Type B pancreatic cell (in vitro differentiated cells): ENCODE results near the gene GNL2. TPM values are rescaled to one million over a fixed set of nuclear protein-coding genes. Genes with fewer than 3 reads are reported as not detected.
A peak's percentile ranks its signal among the peaks of the same experiment; 100 is the strongest.
"Not testable (repeated sequence)": the region's sequence is repeated elsewhere in the genome, so short reads cannot be mapped to it uniquely, and the experiment has no call there.

Experiments used
- DNase-seq: peaks from one replicate; pipeline ENCODE4 v3.0.0; 2021; ENCODE audit warnings: mixed read lengths; ENCODE audit not compliant: unreplicated experiment; ENCODE audit errors: extremely low spot score
- H3K27ac Mint-ChIP-seq: 2 replicates; pipeline ENCODE4 v1.8.0; 2021; ENCODE audit warnings: mild to moderate bottlenecking, mixed read lengths
- H3K27me3 Mint-ChIP-seq: 2 replicates; pipeline ENCODE4 v1.8.0; 2021; ENCODE audit warnings: mixed read lengths
- H3K36me3 Mint-ChIP-seq: 2 replicates; pipeline ENCODE4 v1.8.0; 2021; ENCODE audit warnings: mixed read lengths
- H3K4me1 Mint-ChIP-seq: one replicate; pipeline ENCODE4 v1.8.0; 2021; ENCODE audit warnings: mixed read lengths; ENCODE audit not compliant: unreplicated experiment
- H3K4me3 Mint-ChIP-seq: 2 replicates; pipeline ENCODE4 v1.8.0; 2021; ENCODE audit warnings: mild to moderate bottlenecking, mixed read lengths
- H3K9me3 Mint-ChIP-seq: 2 replicates; pipeline ENCODE4 v1.8.0; 2021; ENCODE audit warnings: mixed read lengths
- total RNA-seq: library from RNA; stranded (reverse); gene quantifications from 2 replicates; pipeline ENCODE4 v1.2.1, GENCODE V29; 2021; ENCODE audit warnings: low replicate concordance
- TF ChIP-seq, protein P1 (sequence below): fragments of 200-600 bp; sonication (generic); conservative IDR thresholded peaks from 2 replicates; pipeline ENCODE4 v1.5.0; 2021; ENCODE audit warnings: antibody characterized with exemption, mild to moderate bottlenecking

Gene GNL2
- total RNA-seq, 1 donor from 2014 or later: 55.1 TPM

DNA sequence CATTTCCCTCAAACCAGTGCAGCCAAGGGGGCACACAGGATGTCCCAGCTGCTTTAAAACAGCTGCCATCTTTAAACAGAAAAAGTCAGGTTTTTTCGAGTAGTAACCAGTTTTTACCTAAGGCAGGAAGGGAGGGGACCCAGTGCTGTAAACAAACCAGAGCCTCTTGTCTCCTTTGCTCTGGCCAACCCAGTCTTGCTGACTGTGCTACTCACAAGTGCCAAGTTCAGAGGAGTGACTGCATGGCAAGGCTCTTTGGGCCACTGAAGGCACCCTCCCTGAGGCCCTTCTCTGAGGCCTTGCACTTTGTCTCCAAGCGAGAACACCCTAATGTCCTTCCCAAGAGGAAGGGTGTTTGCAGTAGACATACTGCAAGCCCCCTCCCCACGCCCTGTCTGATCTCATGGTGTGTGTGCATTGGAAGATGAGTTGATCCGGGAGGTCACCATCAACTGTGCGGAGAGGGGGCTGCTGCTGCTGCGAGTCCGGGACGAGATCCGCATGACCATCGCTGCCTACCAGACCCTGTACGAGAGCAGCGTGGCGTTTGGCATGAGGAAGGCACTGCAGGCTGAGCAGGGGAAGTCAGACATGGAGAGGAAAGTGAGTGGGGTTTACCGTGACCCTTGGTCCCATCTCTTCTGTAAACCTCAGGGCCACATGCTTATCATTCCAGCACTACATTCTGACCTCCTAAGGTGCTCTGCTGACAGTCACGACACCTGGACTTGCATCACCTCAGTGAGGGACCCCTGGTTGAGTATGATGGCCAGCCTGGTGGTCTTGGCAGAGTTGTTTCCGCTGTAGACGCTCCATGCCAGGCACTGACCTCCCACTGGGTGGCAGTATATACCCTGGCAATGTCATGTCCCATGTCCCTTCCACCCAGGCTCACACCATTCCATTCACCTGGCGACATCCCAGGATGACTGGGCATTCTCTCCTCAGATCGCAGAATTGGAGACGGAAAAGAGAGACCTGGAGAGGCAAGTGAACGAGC lies 34.3 kb downstream of the GNL2 start:
- no peak overlapping the region for H3K27ac Mint-ChIP-seq
- no peak for DNase-seq
- H3K4me1 Mint-ChIP-seq: peaks cover 17% of the 10 kb centered on the region
- H3K9me3 Mint-ChIP-seq: no peaks in the 10 kb centered on the region
- no peaks in the 10 kb centered on the region for H3K27me3 Mint-ChIP-seq
- H3K36me3 Mint-ChIP-seq: peaks cover 4% of the 10 kb centered on the region
- TF ChIP-seq, protein P1, sequence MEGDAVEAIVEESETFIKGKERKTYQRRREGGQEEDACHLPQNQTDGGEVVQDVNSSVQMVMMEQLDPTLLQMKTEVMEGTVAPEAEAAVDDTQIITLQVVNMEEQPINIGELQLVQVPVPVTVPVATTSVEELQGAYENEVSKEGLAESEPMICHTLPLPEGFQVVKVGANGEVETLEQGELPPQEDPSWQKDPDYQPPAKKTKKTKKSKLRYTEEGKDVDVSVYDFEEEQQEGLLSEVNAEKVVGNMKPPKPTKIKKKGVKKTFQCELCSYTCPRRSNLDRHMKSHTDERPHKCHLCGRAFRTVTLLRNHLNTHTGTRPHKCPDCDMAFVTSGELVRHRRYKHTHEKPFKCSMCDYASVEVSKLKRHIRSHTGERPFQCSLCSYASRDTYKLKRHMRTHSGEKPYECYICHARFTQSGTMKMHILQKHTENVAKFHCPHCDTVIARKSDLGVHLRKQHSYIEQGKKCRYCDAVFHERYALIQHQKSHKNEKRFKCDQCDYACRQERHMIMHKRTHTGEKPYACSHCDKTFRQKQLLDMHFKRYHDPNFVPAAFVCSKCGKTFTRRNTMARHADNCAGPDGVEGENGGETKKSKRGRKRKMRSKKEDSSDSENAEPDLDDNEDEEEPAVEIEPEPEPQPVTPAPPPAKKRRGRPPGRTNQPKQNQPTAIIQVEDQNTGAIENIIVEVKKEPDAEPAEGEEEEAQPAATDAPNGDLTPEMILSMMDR: peak; percentile 67
- H3K4me3 Mint-ChIP-seq: no peak overlapping the region

DNA sequence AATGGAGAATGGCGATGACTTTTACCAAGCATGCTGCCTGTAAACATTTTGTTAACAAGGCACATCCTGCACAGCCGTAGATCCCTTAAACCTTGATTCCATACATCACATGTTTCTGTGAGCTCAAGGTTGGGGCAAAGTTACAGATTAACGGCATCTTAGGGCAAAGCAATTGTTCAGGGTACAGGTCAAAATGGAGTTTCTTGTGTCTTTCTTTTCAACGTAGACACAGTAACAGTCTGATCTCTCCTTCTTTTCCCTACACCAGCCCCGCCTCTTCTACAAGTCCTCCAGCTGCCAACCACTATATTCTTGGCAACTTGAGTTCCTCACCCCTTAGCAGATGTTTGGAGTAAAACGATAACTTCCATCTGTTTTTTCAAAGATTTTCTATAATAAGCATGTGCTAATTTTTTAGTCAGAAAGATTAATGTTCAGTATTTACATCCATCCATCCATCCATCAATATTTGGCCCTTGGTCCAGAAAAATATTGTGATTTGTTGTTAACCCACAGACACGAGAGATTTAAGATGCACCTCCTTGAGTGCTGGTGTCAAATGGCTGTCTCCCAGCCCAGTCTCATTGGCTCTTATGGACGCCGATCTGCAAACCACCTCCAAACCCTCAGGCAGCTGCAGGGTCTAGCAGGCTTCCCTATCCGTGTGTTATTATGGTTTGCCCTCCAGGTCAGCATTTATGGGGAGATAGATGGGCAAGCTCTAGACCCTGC lies 35.2 kb downstream of the GNL2 start:
- TF ChIP-seq, protein P1: no peak
- DNase-seq: no peak
- Mint-ChIP-seq H3K27me3 (no peaks in the 10 kb centered on the region), H3K36me3 (peaks cover 4% of the 10 kb centered on the region), H3K4me3 (no peak overlapping the region), H3K4me1 (peaks cover 19% of the 10 kb centered on the region), H3K9me3 (no peaks in the 10 kb centered on the region), H3K27ac (no peak overlapping the region)

DNA sequence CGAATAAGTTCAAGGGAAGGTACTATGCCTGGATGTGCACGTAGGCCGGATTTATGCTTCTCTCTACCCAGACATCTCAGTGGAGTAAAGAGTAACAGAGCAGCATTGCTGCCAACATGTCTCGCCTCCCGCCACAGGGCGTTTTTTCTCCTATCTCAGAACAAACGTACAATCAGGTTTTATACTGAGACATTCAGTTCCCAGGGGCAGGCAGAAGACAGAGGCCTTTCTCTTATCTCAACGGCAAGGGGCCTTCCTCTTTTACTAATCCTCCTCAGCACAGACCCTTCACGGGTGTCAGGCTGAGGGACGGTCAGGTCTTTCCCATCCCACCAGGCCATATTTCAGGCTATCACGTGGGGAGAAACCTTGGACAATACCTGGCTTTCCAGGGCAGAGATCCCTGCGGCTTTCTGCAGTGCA lies 35.8 kb downstream of the GNL2 start:
- H3K36me3 Mint-ChIP-seq, H3K27ac Mint-ChIP-seq, DNase-seq, H3K27me3 Mint-ChIP-seq, H3K9me3 Mint-ChIP-seq: not testable (repeated sequence)
- Mint-ChIP-seq H3K4me3 (peak overlapping the region; percentile 25), H3K4me1 (peaks cover 19% of the 10 kb centered on the region)

DNA sequence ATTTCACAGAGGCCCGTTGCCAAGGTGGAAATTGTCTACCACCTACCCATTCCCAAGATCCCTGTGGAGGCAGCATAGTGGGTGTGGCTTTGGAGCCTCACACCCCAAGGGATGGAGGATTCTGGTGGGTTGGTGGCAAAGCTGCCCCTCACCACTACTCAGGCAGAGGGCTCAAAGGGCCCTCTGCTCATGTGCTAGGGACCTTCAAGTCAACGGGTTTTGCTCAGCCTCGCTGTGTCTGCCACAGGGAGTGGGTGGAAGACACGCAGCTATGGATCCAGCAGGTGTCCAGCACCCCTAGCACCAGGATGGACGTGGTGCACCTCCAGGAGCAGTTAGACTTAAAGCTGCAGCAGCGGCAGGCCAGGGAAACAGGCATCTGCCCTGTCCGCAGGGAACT lies 36.7 kb downstream of the GNL2 start:
- Mint-ChIP-seq H3K36me3 (peaks cover 2% of the 10 kb centered on the region), H3K4me1 (peaks cover 22% of the 10 kb centered on the region), H3K4me3 (no peak overlapping the region), H3K27ac (no peak overlapping the region), H3K9me3 (no peaks in the 10 kb centered on the region), H3K27me3 (no peaks in the 10 kb centered on the region)
- no peak for DNase-seq
- TF ChIP-seq, protein P1: no peak

DNA sequence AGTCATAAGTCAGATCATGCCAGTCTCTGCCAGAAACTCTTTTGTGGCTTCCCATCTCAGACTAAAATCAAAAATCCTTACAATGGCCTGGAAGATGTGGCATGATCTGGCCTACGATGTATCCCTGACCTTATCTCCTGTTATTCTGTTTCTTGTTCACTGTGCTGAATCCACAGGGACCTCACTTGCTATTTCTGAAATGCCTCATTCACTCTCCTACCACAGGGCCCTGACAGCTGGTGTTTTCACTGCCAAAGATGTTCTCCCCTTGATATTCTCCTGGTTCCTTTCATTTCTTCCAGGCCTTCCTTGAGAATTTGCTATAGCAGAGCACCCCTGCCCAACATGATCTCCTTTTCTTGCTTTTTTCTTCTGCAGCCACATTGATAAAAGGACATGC lies 37.3 kb downstream of the GNL2 start:
- Mint-ChIP-seq H3K27ac (peak overlapping the region; percentile 3), H3K4me3 (peak overlapping the region; percentile 75), H3K9me3 (no peaks in the 10 kb centered on the region), H3K4me1 (peaks cover 25% of the 10 kb centered on the region), H3K36me3 (peaks cover 4% of the 10 kb centered on the region), H3K27me3 (no peaks in the 10 kb centered on the region)
- TF ChIP-seq, protein P1: no peak
- no peak for DNase-seq

DNA sequence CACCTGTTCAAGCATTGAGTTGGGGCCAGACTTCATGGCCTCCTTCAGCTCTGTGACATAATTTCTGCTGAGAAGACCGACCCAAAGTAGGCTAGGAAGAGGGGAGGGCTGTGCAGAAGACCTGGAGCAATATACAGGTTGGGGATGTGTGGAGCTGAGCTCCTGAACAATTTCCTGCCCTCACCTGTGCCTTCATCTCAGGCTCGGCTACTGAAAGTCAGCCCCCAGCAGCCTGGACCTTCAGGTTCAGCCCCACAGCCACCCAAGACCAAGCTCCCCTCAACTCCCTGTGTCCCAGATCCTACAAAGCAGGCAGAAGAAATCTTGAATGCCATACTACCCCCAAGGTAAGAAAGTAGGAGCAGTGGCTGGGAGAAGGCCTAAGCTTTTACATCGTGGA lies 38.3 kb downstream of the GNL2 start:
- H3K9me3 Mint-ChIP-seq: no peaks in the 10 kb centered on the region
- H3K27ac Mint-ChIP-seq: peak overlapping the region; percentile 92
- peak overlapping the region; percentile 92 for H3K4me3 Mint-ChIP-seq
- H3K27me3 Mint-ChIP-seq: no peaks in the 10 kb centered on the region
- TF ChIP-seq, protein P1: no peak
- peaks cover 33% of the 10 kb centered on the region for H3K4me1 Mint-ChIP-seq
- no peak for DNase-seq
- peaks cover 4% of the 10 kb centered on the region for H3K36me3 Mint-ChIP-seq
